Gastrocnemius medialis (tissue), 4 donors: Measurements from ENCODE around the gene ARL6IP5.

Experiments used
- POLR2A ChIP-seq, 2 donors: fragments of 450-650 bp; IDR thresholded peaks; one replicate each; pipeline ENCODE4 v1.6.1; 2017; ENCODE audit warnings: antibody characterized with exemption in 2 of 2, mild to moderate bottlenecking in 2 of 2, moderate library complexity in 2 of 2
- TF ChIP-seq, protein P1 (sequence below), 5 experiments: fragments of 450-650 bp in 3 of 5; fragments of 200-600 bp in 2 of 5; sonication (generic) in 2 of 5; IDR thresholded peaks in 4 of 5; conservative IDR thresholded peaks in 1 of 5; 1 replicate in 4 of 5; 2 replicates in 1 of 5; pipeline ENCODE4 v1.5.1; 2016 to 2019; ENCODE audit warnings: antibody characterized with exemption in 5 of 5, mild to moderate bottlenecking in 3 of 5, moderate library complexity in 3 of 5

DNA sequence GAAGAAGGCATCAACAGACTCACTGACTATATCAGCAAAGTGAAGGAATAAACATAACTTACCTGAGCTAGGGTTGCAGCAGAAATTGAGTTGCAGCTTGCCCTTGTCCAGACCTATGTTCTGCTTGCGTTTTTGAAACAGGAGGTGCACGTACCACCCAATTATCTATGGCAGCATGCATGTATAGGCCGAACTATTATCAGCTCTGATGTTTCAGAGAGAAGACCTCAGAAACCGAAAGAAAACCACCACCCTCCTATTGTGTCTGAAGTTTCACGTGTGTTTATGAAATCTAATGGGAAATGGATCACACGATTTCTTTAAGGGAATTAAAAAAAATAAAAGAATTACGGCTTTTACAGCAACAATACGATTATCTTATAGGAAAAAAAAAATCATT is 19.8 kb downstream of the ARL6IP5 start:
- TF ChIP-seq, protein P1, sequence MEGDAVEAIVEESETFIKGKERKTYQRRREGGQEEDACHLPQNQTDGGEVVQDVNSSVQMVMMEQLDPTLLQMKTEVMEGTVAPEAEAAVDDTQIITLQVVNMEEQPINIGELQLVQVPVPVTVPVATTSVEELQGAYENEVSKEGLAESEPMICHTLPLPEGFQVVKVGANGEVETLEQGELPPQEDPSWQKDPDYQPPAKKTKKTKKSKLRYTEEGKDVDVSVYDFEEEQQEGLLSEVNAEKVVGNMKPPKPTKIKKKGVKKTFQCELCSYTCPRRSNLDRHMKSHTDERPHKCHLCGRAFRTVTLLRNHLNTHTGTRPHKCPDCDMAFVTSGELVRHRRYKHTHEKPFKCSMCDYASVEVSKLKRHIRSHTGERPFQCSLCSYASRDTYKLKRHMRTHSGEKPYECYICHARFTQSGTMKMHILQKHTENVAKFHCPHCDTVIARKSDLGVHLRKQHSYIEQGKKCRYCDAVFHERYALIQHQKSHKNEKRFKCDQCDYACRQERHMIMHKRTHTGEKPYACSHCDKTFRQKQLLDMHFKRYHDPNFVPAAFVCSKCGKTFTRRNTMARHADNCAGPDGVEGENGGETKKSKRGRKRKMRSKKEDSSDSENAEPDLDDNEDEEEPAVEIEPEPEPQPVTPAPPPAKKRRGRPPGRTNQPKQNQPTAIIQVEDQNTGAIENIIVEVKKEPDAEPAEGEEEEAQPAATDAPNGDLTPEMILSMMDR (IDR thresholded peaks at IDR 0.05 in 4 of 5, conservative IDR thresholded peaks at IDR 0.05 in 1 of 5) = no peak
- no peak for TF ChIP-seq POLR2A (IDR thresholded peaks at IDR 0.05)
